ENCODE results near the gene MMAB. TPM values are rescaled to one million over a fixed set of nuclear protein-coding genes. Genes with fewer than 3 reads are reported as not detected.

MMAB gene
- total and polyA plus RNA-seq, 2 experiments from 2014 or later, result 89.4 to 174 TPM

DNA sequence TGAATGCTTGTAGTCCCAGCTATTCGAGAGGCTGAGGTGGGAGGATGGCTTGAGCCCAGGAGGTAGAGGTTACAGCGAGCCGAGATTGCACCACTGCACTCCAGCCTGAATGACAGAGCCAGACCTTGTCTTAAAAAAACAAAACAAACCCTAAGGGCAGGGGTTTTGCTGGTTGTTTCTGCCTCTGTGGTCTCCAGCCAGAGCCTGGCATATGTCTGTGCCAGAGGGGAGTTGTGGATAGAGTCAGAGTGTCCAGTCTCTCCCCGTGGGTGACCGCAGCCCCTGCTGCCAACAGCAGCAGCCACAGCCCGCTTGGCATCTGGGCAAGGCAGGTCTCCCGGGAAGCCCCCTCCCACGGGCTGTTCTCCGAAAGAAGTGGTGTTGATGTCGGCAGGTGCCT lies 37.9 kb upstream of the MMAB start:
- Histone ChIP-seq H3K9me3 (ENCODE audit: low read depth) (no peaks in the 10 kb centered on the region), H3K27me3 (no peaks in the 10 kb centered on the region), H3K4me3 (no peak overlapping the region), H3K36me3 (no peaks in the 10 kb centered on the region), H3K27ac (no peak overlapping the region), H3K4me1 (ENCODE audit: low read depth) (peaks cover 14% of the 10 kb centered on the region)
- no peak for DNase-seq (ENCODE audit: low read depth in 1 of 2, low spot score in 1 of 2)
- TF ChIP-seq, protein P1, sequence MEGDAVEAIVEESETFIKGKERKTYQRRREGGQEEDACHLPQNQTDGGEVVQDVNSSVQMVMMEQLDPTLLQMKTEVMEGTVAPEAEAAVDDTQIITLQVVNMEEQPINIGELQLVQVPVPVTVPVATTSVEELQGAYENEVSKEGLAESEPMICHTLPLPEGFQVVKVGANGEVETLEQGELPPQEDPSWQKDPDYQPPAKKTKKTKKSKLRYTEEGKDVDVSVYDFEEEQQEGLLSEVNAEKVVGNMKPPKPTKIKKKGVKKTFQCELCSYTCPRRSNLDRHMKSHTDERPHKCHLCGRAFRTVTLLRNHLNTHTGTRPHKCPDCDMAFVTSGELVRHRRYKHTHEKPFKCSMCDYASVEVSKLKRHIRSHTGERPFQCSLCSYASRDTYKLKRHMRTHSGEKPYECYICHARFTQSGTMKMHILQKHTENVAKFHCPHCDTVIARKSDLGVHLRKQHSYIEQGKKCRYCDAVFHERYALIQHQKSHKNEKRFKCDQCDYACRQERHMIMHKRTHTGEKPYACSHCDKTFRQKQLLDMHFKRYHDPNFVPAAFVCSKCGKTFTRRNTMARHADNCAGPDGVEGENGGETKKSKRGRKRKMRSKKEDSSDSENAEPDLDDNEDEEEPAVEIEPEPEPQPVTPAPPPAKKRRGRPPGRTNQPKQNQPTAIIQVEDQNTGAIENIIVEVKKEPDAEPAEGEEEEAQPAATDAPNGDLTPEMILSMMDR (IDR thresholded peaks at IDR 0.05; ENCODE audit: low read depth, low read length), result no peak

DNA sequence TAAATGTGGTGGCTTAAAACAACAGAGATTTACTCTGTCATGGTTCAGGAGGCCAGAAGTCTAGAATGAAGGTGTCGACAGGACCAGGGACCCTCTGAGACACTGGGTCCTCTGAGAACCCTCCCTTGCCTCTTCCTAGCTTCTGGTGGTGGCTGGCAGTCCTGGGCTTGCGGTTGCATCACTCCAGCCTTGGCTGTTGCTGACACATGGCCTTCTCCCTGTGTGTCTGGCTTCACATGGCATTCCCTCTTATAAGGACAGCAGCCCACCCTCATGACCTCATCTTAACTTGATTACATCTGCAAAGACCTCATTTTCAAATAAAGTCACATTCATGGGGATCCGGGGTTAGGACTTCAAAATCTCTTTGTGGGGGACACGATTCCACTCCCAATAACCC lies 37.2 kb upstream of the MMAB start:
- Histone ChIP-seq H3K9me3 (ENCODE audit: low read depth) (no peaks in the 10 kb centered on the region), H3K4me3 (no peak overlapping the region), H3K27me3 (no peaks in the 10 kb centered on the region), H3K36me3 (no peaks in the 10 kb centered on the region), H3K27ac (no peak overlapping the region), H3K4me1 (ENCODE audit: low read depth) (peaks cover 18% of the 10 kb centered on the region)
- DNase-seq (ENCODE audit: low read depth in 1 of 2, low spot score in 1 of 2), result no peak
- TF ChIP-seq, protein P1 (IDR thresholded peaks at IDR 0.05; ENCODE audit: low read depth, low read length), result no peak

DNA sequence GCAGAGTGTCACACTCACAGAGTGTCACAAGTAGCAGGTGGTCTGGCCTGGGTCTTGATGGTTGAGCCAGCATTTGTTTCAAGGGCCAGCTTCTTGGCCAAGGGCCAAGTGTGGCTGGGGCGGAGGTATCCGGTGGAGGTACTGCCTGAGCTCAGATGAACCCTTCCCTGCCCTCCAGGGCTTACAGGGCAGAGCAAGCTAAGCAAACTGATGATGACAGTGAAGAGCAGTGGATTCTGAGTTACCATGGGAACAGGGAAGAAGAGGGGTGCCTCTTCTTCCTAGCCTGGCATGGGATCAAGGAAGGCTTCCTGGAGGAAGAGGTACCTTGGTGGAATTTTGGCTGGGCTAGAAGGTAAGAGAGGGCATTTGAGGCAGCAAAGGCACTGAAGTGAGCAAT lies 36.0 kb upstream of the MMAB start:
- Histone ChIP-seq H3K36me3 (no peaks in the 10 kb centered on the region), H3K9me3 (ENCODE audit: low read depth) (no peaks in the 10 kb centered on the region), H3K4me3 (no peak overlapping the region), H3K27ac (no peak overlapping the region), H3K4me1 (ENCODE audit: low read depth) (peaks cover 25% of the 10 kb centered on the region), H3K27me3 (no peaks in the 10 kb centered on the region)
- TF ChIP-seq, protein P1 (IDR thresholded peaks at IDR 0.05; ENCODE audit: low read depth, low read length), result no peak
- no peak for DNase-seq (ENCODE audit: low read depth in 1 of 2, low spot score in 1 of 2)

DNA sequence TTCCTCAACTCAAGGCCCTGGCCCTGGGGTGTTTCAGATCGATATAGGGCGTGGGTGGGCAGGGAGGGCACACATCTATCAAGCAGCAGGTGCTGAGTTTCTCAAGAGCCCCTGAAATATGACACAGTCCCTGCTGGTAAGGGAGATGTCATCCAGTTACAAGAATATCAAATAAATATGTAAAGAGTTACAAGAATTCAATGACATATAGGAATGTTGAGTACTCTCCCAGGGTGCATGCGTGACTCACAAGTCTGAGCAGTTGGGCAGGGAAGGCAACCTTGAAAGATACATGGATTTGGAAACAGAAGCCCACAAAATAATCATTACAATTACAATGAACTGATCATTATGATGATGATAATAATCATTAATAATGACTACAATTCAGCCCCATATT lies 35.5 kb upstream of the MMAB start:
- peaks cover 25% of the 10 kb centered on the region for H3K4me1 ChIP-seq (ENCODE audit: low read depth)

DNA sequence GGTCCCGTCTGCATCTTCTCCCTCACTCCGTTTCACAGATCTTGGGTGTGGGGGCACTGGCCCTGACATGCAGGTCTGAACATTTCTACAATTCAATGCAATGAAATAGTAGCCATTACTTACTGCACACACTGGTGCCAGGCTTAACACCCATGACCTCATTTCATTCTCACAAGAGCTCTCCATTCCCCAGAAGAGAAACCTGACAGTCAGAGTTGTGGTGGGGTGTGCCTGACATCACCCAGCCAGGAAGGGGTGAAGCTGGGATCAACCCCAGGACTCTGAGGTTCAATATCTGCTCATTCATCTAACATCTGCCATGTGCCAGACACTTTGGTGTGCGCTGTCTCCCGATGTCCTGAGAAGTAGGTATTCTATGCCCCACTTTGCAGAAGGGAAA lies 35.0 kb upstream of the MMAB start:
- Histone ChIP-seq H3K4me1 (ENCODE audit: low read depth) (peaks cover 23% of the 10 kb centered on the region), H3K27me3 (no peaks in the 10 kb centered on the region), H3K27ac (peak overlapping the region; percentile 16), H3K4me3 (no peak overlapping the region), H3K36me3 (no peaks in the 10 kb centered on the region), H3K9me3 (ENCODE audit: low read depth) (no peaks in the 10 kb centered on the region)
- DNase-seq (ENCODE audit: low read depth in 1 of 2, low spot score in 1 of 2), result no peak
- TF ChIP-seq, protein P1 (IDR thresholded peaks at IDR 0.05; ENCODE audit: low read depth, low read length), result no peak

More for the DNA sequence above, 35.5 kb upstream of the MMAB start:
- TF ChIP-seq, protein P1 (IDR thresholded peaks at IDR 0.05; ENCODE audit: low read depth, low read length), result no peak
- Histone ChIP-seq H3K36me3 (no peaks in the 10 kb centered on the region), H3K9me3 (ENCODE audit: low read depth) (no peaks in the 10 kb centered on the region), H3K4me3 (no peak overlapping the region), H3K27me3 (no peaks in the 10 kb centered on the region), H3K27ac (no peak overlapping the region)
- DNase-seq (ENCODE audit: low read depth in 1 of 2, low spot score in 1 of 2), result no peak

DNA sequence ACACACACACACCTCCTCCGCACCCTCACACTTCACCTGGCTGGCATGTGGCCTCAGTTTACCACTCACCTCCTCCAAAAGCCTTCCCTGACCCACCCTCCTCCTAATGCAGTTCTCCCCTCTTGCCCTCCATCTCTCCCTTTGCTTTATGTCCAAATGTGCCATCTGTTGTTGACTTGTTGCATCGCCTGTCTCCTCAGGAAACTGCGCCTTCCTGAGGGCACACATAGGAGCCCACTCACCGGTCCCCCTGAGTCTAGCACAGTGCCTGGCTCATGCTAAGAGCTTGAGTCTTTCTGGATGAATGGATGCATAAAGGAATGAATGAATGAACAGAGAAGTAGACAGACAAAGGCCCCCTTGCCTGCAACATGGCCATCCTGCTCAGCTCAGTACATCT lies 34.3 kb upstream of the MMAB start:
- peak overlapping the region; percentile 89 for H3K27ac ChIP-seq
- H3K9me3 ChIP-seq (ENCODE audit: low read depth), result no peaks in the 10 kb centered on the region
- TF ChIP-seq, protein P1 (IDR thresholded peaks at IDR 0.05; ENCODE audit: low read depth, low read length), result no peak
- H3K4me3 ChIP-seq, result no peak overlapping the region
- H3K27me3 ChIP-seq, result no peaks in the 10 kb centered on the region
- H3K36me3 ChIP-seq, result no peaks in the 10 kb centered on the region
- DNase-seq (ENCODE audit: low read depth in 1 of 2, low spot score in 1 of 2), result no peak
- peaks cover 23% of the 10 kb centered on the region for H3K4me1 ChIP-seq (ENCODE audit: low read depth)
